Stimulated activated CD8-positive, alpha-beta memory T cell treated with anti-CD3 and anti-CD28 coated beads, Interleukin-12 subunit alpha, Interleukin-12 subunit beta, amount 100 ng/mL, for 4 hours (primary cell): ENCODE data around the gene TINAG.

ENCODE experiments used
- DNase-seq: peaks from one replicate; pipeline ENCODE4 v3.0.0-alpha.2; 2020; ENCODE audit warnings: low read depth

The TINAG gene

DNA sequence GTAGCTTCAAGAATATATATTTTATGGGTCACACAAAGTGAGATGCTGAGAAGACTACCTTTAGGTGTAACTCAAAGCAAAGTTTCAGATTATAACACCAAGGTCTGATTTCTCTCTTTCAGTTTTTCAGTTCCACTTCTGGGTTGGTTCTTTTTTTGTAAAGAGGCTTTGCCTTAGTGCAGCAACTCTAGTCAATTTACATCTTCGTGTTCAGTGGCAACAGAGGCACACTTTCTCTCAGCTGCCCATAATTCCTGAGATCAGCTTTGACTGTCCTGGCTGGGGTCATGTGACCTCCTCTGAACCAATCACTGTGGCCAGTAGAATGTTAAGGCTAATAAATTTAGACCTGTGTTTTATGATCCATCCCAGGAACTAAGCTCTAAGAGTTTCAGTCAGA is 120.2 kb downstream of the TINAG start:
- no peak for DNase-seq

GRCh38 chr6:54431466-54431865 is 123.2 kb downstream of the TINAG start:
- no peak for DNase-seq
